HEK293 (cell line): ENCODE data around the gene KCNMA1.

Source experiments
- CTCF ChIA-PET: fragments of 350-600 bp; formaldehyde crosslinking; extraction: SDS; loops from one replicate; lab custom pipeline; 2021; ENCODE audit warnings: antibody characterized with exemption; lab: Yijun Ruan, JAX
- POLR2A ChIA-PET: fragments of 300-600 bp; formaldehyde crosslinking; extraction: SDS; loops from one replicate; lab custom pipeline; 2020; ENCODE audit warnings: antibody characterized with exemption, inconsistent platforms; lab: Yijun Ruan, JAX
- H3K27ac ChIP-seq: fragments of 200-500 bp; sonication (Bioruptor generic); 2 replicates; pipeline ENCODE4 v1.5.1; 2014; ENCODE audit warnings: low read depth, low read length, control low read depth, inconsistent platforms; ENCODE audit errors: extremely low read depth
- H3K36me3 ChIP-seq, 2 experiments: fragments of 200-500 bp in 1 of 2; sonication (Bioruptor generic) in 1 of 2; 1 replicate in 1 of 2; 2 replicates in 1 of 2; pipeline ENCODE4 v1.5.1; 2014 to 2017; ENCODE audit warnings: inconsistent platforms in 2 of 2, low read length in 2 of 2; ENCODE audit not compliant: control insufficient read depth in 2 of 2, insufficient read depth in 1 of 2
- H3K4me1 ChIP-seq: fragments of 200-500 bp; sonication (Bioruptor generic); 2 replicates; pipeline ENCODE4 v1.5.1; 2014; ENCODE audit warnings: mild to moderate bottlenecking, low read length, inconsistent platforms; ENCODE audit not compliant: control insufficient read depth, insufficient read depth
- H3K4me3 ChIP-seq: 2 replicates; pipeline ENCODE4 v1.5.1; 2011; ENCODE audit warnings: low read depth, mild to moderate bottlenecking, control low read depth, low read length, moderate library complexity
- H3K9me3 ChIP-seq: fragments of 200-500 bp; sonication (Bioruptor generic); 2 replicates; pipeline ENCODE4 v1.5.1; 2014; ENCODE audit warnings: low read depth, low read length, inconsistent platforms; ENCODE audit not compliant: control insufficient read depth, insufficient read depth
- HOXA7 ChIP-seq: sonication (generic); formaldehyde crosslinking; IDR thresholded peaks from 2 replicates; pipeline ENCODE4 v1.8.1; 2022; ENCODE audit warnings: missing genetic modification reagents, borderline replicate concordance
- HOXC10 ChIP-seq: sonication (generic); formaldehyde crosslinking; IDR thresholded peaks from 2 replicates; pipeline ENCODE4 v1.8.1; 2023; ENCODE audit warnings: mild to moderate bottlenecking, missing genetic modification reagents
- RBAK ChIP-seq: fragments of 450-650 bp; formaldehyde crosslinking; IDR thresholded peaks from 2 replicates; pipeline ENCODE4 v1.5.1; 2016; ENCODE audit warnings: missing biosample characterization, missing genetic modification characterization
- SCRT2 ChIP-seq: fragments of 450-650 bp; formaldehyde crosslinking; IDR thresholded peaks from 2 replicates; pipeline ENCODE4 v1.5.1; 2016; ENCODE audit warnings: missing biosample characterization, missing genetic modification characterization
- SP2 ChIP-seq: fragments of 450-650 bp; formaldehyde crosslinking; IDR thresholded peaks from 2 replicates; pipeline ENCODE4 v1.5.1; 2016; ENCODE audit warnings: missing biosample characterization, missing genetic modification characterization
- TRIM28 ChIP-seq: IDR thresholded peaks from 2 replicates; pipeline ENCODE4 v1.6.1; 2011; ENCODE audit warnings: low read length, control low read depth, borderline replicate concordance
- WT1 ChIP-seq: fragments of 450-650 bp; formaldehyde crosslinking; IDR thresholded peaks from 2 replicates; pipeline ENCODE4 v1.5.1; 2016; ENCODE audit warnings: missing biosample characterization, missing genetic modification characterization
- ZFHX2 ChIP-seq: fragments of 450-650 bp; formaldehyde crosslinking; conservative IDR thresholded peaks from 2 replicates; pipeline ENCODE4 v1.5.1; 2016; ENCODE audit warnings: missing biosample characterization, missing genetic modification characterization
- ZNF132 ChIP-seq: fragments of 450-650 bp; formaldehyde crosslinking; IDR thresholded peaks from 2 replicates; pipeline ENCODE4 v1.5.1; 2017; ENCODE audit warnings: missing biosample characterization, missing genetic modification characterization, borderline replicate concordance
- ZNF146 ChIP-seq: fragments of 450-650 bp; formaldehyde crosslinking; IDR thresholded peaks from 2 replicates; pipeline ENCODE4 v1.5.1; 2016; ENCODE audit warnings: missing biosample characterization, missing genetic modification characterization
- ZNF16 ChIP-seq: fragments of 450-650 bp; formaldehyde crosslinking; IDR thresholded peaks from 2 replicates; pipeline ENCODE4 v1.5.1; 2016; ENCODE audit warnings: low read depth, missing biosample characterization, missing genetic modification characterization
- ZNF214 ChIP-seq: fragments of 450-650 bp; formaldehyde crosslinking; IDR thresholded peaks from 2 replicates; pipeline ENCODE4 v1.5.1; 2017; ENCODE audit warnings: missing biosample characterization, mild to moderate bottlenecking, missing genetic modification characterization, borderline replicate concordance
- ZNF221 ChIP-seq: fragments of 450-650 bp; formaldehyde crosslinking; IDR thresholded peaks from 2 replicates; pipeline ENCODE4 v1.5.1; 2017; ENCODE audit warnings: missing biosample characterization, missing genetic modification characterization, borderline replicate concordance
- ZNF514 ChIP-seq: fragments of 450-650 bp; formaldehyde crosslinking; IDR thresholded peaks from 2 replicates; pipeline ENCODE4 v1.5.1; 2016; ENCODE audit warnings: missing biosample characterization, missing genetic modification characterization
- ZNF521 ChIP-seq: fragments of 450-650 bp; formaldehyde crosslinking; IDR thresholded peaks from 2 replicates; pipeline ENCODE4 v1.5.1; 2017; ENCODE audit warnings: missing biosample characterization, mild to moderate bottlenecking, missing genetic modification characterization
- ZNF571 ChIP-seq: fragments of 450-650 bp; formaldehyde crosslinking; IDR thresholded peaks from 2 replicates; pipeline ENCODE4 v1.5.0; 2017; ENCODE audit warnings: missing biosample characterization, missing genetic modification characterization
- ZNF707 ChIP-seq: fragments of 450-650 bp; formaldehyde crosslinking; IDR thresholded peaks from 2 replicates; pipeline ENCODE4 v1.5.1; 2016; ENCODE audit warnings: missing biosample characterization, missing genetic modification characterization
- ZSCAN16 ChIP-seq: fragments of 450-650 bp; formaldehyde crosslinking; IDR thresholded peaks from 2 replicates; pipeline ENCODE4 v1.5.1; 2016; ENCODE audit warnings: missing biosample characterization, missing genetic modification characterization
- TF ChIP-seq, protein P1 (sequence below): sonication (generic); formaldehyde crosslinking; IDR thresholded peaks from 2 replicates; pipeline ENCODE4 v1.8.1; 2022; ENCODE audit warnings: mild to moderate bottlenecking, moderate library complexity, missing genetic modification reagents
- TF ChIP-seq, protein P2 (sequence below): fragments of 450-650 bp; formaldehyde crosslinking; IDR thresholded peaks from 2 replicates; pipeline ENCODE4 v1.5.1; 2016; ENCODE audit warnings: missing biosample characterization, missing genetic modification characterization
- TF ChIP-seq, protein P3 (sequence below): fragments of 450-650 bp; formaldehyde crosslinking; IDR thresholded peaks from 2 replicates; pipeline ENCODE4 v1.5.1; 2016; ENCODE audit warnings: missing biosample characterization, missing genetic modification characterization
- TF ChIP-seq, protein P4 (sequence below): fragments of 450-650 bp; formaldehyde crosslinking; IDR thresholded peaks from 2 replicates; pipeline ENCODE4 v1.5.1; 2016; ENCODE audit warnings: missing biosample characterization, missing genetic modification characterization
- TF ChIP-seq, protein P5 (sequence below): fragments of 450-650 bp; formaldehyde crosslinking; IDR thresholded peaks from 2 replicates; pipeline ENCODE4 v1.5.1; 2016; ENCODE audit warnings: missing biosample characterization, missing genetic modification characterization
- TF ChIP-seq, protein P6 (sequence below): fragments of 450-650 bp; formaldehyde crosslinking; IDR thresholded peaks from 2 replicates; pipeline ENCODE4 v1.5.1; 2017; ENCODE audit warnings: missing biosample characterization, missing genetic modification characterization
- TF ChIP-seq, protein P7 (sequence below): fragments of 450-650 bp; formaldehyde crosslinking; IDR thresholded peaks from 2 replicates; pipeline ENCODE4 v1.5.1; 2016; ENCODE audit warnings: missing biosample characterization, missing genetic modification characterization

The KCNMA1 gene

DNA sequence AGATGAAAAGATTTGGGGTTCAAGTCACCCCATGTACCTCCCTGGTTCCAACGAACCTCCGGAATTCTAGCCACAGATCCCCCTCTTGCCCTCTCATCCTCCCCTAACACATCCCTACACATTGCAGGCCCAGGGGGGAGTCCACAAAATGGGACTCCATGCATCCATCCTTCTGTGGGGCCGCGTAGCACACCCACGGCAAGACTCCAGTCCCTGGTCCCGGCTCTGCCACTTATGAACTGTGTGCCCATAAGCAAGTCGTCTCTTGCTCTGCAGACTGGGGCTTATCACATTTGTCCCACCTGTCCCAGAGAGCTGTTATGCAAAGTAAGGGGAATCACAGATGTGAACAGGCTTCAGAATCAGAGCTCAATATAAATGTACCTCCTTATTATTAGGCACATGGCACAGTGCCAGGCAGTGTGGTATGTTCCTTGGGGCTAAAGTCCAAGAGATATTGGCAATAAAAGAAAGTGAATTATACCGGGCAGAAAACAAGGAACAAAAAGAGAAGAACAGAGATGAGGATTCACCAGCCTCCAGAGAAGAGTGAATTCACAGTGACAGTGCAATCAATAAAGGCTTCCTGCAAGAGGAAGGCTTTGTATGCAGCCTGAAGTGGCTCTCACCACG is 73.9 kb downstream of the KCNMA1 start (continued):
- TF ChIP-seq SCRT2 (tag by site-specific recombination) (no peak), ZNF132 (tag by site-specific recombination) (no peak), ZNF707 (tag by site-specific recombination) (no peak), ZSCAN16 (tag by site-specific recombination) (no peak), ZNF214 (tag by site-specific recombination) (no peak)
- TF ChIP-seq, protein P1, sequence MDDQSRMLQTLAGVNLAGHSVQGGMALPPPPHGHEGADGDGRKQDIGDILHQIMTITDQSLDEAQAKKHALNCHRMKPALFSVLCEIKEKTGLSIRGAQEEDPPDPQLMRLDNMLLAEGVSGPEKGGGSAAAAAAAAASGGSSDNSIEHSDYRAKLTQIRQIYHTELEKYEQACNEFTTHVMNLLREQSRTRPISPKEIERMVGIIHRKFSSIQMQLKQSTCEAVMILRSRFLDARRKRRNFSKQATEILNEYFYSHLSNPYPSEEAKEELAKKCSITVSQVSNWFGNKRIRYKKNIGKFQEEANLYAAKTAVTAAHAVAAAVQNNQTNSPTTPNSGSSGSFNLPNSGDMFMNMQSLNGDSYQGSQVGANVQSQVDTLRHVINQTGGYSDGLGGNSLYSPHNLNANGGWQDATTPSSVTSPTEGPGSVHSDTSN (CRISPR knock-in tag) = no peak
- TF ChIP-seq, all 188 proteins: peak for 0

DNA sequence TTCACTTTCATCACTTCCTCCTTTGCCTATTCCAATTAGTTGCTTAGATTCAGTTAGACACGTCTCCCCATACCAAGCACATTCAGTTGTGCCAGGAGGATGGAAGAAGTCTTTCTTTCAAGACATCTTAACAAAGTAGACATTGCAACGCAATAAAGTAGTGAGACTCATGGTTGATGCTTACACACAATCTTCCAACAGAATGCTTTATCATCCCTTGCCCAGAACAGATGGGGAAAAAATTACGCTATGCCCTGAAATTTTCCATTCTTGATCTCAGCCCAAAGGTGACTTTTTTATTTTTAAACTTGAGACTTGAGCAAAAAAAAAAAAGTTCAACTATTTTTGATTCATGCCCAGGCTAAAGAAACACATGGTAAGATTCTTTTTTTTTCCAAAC is 74.9 kb downstream of the KCNMA1 start:
- ChIA-PET CTCF (interaction anchor here (0.7 kb wide), 1 partner anchor 28 kb away, joined by 10 read pairs; no protein-coding TSS in a partner anchor), POLR2A (interaction anchor here (0.7 kb wide), 1 partner anchor 119 kb away, joined by 3 read pairs; no protein-coding TSS in a partner anchor)
- TF ChIP-seq TRIM28 = no peak
- TF ChIP-seq, protein P2, sequence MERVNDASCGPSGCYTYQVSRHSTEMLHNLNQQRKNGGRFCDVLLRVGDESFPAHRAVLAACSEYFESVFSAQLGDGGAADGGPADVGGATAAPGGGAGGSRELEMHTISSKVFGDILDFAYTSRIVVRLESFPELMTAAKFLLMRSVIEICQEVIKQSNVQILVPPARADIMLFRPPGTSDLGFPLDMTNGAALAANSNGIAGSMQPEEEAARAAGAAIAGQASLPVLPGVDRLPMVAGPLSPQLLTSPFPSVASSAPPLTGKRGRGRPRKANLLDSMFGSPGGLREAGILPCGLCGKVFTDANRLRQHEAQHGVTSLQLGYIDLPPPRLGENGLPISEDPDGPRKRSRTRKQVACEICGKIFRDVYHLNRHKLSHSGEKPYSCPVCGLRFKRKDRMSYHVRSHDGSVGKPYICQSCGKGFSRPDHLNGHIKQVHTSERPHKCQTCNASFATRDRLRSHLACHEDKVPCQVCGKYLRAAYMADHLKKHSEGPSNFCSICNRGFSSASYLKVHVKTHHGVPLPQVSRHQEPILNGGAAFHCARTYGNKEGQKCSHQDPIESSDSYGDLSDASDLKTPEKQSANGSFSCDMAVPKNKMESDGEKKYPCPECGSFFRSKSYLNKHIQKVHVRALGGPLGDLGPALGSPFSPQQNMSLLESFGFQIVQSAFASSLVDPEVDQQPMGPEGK (tag by site-specific recombination) = no peak
- TF ChIP-seq, protein P3, sequence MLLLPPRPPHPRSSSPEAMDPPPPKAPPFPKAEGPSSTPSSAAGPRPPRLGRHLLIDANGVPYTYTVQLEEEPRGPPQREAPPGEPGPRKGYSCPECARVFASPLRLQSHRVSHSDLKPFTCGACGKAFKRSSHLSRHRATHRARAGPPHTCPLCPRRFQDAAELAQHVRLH = no peak
- no peak for TF ChIP-seq ZNF514
- TF ChIP-seq ZNF146 (tag by site-specific recombination) = no peak
- TF ChIP-seq, protein P4, sequence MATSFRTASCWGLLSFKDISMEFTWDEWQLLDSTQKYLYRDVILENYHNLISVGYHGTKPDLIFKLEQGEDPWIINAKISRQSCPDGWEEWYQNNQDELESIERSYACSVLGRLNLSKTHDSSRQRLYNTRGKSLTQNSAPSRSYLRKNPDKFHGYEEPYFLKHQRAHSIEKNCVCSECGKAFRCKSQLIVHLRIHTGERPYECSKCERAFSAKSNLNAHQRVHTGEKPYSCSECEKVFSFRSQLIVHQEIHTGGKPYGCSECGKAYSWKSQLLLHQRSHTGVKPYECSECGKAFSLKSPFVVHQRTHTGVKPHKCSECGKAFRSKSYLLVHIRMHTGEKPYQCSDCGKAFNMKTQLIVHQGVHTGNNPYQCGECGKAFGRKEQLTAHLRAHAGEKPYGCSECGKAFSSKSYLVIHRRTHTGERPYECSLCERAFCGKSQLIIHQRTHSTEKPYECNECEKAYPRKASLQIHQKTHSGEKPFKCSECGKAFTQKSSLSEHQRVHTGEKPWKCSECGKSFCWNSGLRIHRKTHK = no peak
- no peak for TF ChIP-seq ZFHX2 (tag by site-specific recombination)
- no peak for TF ChIP-seq ZSCAN16 (tag by site-specific recombination)
- TF ChIP-seq, protein P5, sequence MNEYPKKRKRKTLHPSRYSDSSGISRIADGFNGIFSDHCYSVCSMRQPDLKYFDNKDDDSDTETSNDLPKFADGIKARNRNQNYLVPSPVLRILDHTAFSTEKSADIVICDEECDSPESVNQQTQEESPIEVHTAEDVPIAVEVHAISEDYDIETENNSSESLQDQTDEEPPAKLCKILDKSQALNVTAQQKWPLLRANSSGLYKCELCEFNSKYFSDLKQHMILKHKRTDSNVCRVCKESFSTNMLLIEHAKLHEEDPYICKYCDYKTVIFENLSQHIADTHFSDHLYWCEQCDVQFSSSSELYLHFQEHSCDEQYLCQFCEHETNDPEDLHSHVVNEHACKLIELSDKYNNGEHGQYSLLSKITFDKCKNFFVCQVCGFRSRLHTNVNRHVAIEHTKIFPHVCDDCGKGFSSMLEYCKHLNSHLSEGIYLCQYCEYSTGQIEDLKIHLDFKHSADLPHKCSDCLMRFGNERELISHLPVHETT (tag by site-specific recombination) = no peak
- no peak for TF ChIP-seq ZNF521 (tag by site-specific recombination)
- TF ChIP-seq ZNF16 (tag by site-specific recombination) = no peak
- TF ChIP-seq RBAK = no peak
- no peak for TF ChIP-seq HOXA7
- no peak for TF ChIP-seq WT1
- TF ChIP-seq, protein P6, sequence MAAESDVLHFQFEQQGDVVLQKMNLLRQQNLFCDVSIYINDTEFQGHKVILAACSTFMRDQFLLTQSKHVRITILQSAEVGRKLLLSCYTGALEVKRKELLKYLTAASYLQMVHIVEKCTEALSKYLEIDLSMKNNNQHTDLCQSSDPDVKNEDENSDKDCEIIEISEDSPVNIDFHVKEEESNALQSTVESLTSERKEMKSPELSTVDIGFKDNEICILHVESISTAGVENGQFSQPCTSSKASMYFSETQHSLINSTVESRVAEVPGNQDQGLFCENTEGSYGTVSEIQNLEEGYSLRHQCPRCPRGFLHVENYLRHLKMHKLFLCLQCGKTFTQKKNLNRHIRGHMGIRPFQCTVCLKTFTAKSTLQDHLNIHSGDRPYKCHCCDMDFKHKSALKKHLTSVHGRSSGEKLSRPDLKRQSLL (tag by site-specific recombination) = no peak
- TF ChIP-seq SP2 (tag by site-specific recombination) = no peak
- TF ChIP-seq, protein P7, sequence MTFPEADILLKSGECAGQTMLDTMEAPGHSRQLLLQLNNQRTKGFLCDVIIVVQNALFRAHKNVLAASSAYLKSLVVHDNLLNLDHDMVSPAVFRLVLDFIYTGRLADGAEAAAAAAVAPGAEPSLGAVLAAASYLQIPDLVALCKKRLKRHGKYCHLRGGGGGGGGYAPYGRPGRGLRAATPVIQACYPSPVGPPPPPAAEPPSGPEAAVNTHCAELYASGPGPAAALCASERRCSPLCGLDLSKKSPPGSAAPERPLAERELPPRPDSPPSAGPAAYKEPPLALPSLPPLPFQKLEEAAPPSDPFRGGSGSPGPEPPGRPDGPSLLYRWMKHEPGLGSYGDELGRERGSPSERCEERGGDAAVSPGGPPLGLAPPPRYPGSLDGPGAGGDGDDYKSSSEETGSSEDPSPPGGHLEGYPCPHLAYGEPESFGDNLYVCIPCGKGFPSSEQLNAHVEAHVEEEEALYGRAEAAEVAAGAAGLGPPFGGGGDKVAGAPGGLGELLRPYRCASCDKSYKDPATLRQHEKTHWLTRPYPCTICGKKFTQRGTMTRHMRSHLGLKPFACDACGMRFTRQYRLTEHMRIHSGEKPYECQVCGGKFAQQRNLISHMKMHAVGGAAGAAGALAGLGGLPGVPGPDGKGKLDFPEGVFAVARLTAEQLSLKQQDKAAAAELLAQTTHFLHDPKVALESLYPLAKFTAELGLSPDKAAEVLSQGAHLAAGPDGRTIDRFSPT (tag by site-specific recombination) = no peak
- no peak for TF ChIP-seq ZNF221 (tag by site-specific recombination)
- no peak for TF ChIP-seq ZNF571 (tag by site-specific recombination)
- no peak for TF ChIP-seq HOXC10 (CRISPR knock-in tag)
- Histone ChIP-seq H3K27ac (no peak overlapping the region), H3K36me3 (no peaks in the 10 kb centered on the region), H3K4me3 (no peak overlapping the region), H3K9me3 (no peaks in the 10 kb centered on the region), H3K4me1 (no peaks in the 10 kb centered on the region)
